Ishikawa (cell line): ENCODE results near the gene SOX21.

ENCODE experiments used
- CREB1 ChIP-seq: IDR thresholded peaks from 2 replicates; pipeline ENCODE4 v1.6.1; 2012; ENCODE audit warnings: low read depth
- EGR1 ChIP-seq: IDR thresholded peaks from 2 replicates; pipeline ENCODE4 v1.6.1; 2012
- EP300 ChIP-seq: IDR thresholded peaks from 2 replicates; pipeline ENCODE4 v1.6.1; 2012; ENCODE audit warnings: borderline replicate concordance
- FOXM1 ChIP-seq: IDR thresholded peaks from 2 replicates; pipeline ENCODE4 v1.6.1; 2012; ENCODE audit warnings: low read depth, borderline replicate concordance
- NFIC ChIP-seq: IDR thresholded peaks from 2 replicates; pipeline ENCODE4 v1.6.1; 2012
- RAD21 ChIP-seq: IDR thresholded peaks from 2 replicates; pipeline ENCODE4 v1.6.1; 2012; ENCODE audit warnings: low read depth
- REST ChIP-seq: IDR thresholded peaks from 2 replicates; pipeline ENCODE4 v1.6.1; 2012; ENCODE audit warnings: low read depth, mild to moderate bottlenecking
- TAF1 ChIP-seq: IDR thresholded peaks from 2 replicates; pipeline ENCODE4 v1.6.1; 2012; ENCODE audit warnings: low read depth, mild to moderate bottlenecking
- TEAD4 ChIP-seq: IDR thresholded peaks from 2 replicates; pipeline ENCODE4 v1.6.1; 2012
- YY1 ChIP-seq: IDR thresholded peaks from 2 replicates; pipeline ENCODE4 v1.6.1; 2012; ENCODE audit warnings: low read depth
- ZBTB7A ChIP-seq: IDR thresholded peaks from 2 replicates; pipeline ENCODE4 v1.6.1; 2012; ENCODE audit warnings: low read depth
- TF ChIP-seq, protein P1 (sequence below): IDR thresholded peaks from 2 replicates; pipeline ENCODE4 v1.6.1; 2012

DNA sequence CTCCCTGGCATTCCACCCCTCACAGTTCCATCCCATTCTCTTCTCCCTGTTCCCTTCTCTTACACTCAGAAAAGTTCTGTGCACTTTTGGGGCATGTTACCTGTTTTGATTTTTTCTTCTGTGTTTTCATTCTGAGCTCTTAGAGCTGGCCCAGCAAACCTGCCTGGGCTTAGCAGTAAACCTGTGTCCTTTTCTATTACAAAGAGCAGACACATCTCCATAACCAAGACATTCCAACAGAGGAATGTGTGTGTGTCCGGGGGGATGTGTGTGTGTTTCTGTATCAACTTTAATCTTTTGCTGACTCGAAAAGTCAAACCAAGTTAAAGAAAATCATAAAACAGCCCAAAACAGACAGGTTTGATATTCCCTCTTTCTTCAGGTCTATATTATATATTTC is 49.1 kb upstream of the SOX21 start:
- TF ChIP-seq TAF1 (no peak), EP300 (no peak), NFIC (no peak), TEAD4 (no peak), RAD21 (no peak), CREB1 (no peak), YY1 (no peak), ZBTB7A (no peak), REST (no peak), EGR1 (no peak), FOXM1 (no peak)
- TF ChIP-seq, protein P1, sequence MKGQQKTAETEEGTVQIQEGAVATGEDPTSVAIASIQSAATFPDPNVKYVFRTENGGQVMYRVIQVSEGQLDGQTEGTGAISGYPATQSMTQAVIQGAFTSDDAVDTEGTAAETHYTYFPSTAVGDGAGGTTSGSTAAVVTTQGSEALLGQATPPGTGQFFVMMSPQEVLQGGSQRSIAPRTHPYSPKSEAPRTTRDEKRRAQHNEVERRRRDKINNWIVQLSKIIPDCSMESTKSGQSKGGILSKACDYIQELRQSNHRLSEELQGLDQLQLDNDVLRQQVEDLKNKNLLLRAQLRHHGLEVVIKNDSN = no peak
